ENCODE measurements around the gene NFIX.

GRCh38 chr19:13099073-13099999 lies 104.1 kb downstream of the NFIX start:
- TF ChIP-seq CTCF (conservative IDR thresholded peaks at IDR 0.05 in 1 of 2, IDR thresholded peaks at IDR 0.05 in 1 of 2; ENCODE audit: low read depth in 1 of 2, low read length in 2 of 2) = no peak
- no peak for TF ChIP-seq EZH2 (IDR thresholded peaks at IDR 0.05; ENCODE audit: low read length, missing control alignments)
